Cerebellar nuclear complex (tissue), 1 donor: Measurements from ENCODE around the gene SSC4D.
A peak's percentile ranks its signal among the peaks of the same experiment; 100 is the strongest.
"Not testable (repeated sequence)": the region's sequence is repeated elsewhere in the genome, so short reads cannot be mapped to it uniquely, and the experiment has no call there.

Experiments used
- DNase-seq, 2 experiments: peaks; one replicate each; lab custom pipeline; 2025; lab: John Stamatoyannopoulos, UW

SSC4D gene

GRCh38 chr7:76421097-76421496 lies 11.6 kb upstream of the SSC4D start:
- not testable (repeated sequence) for DNase-seq

DNA sequence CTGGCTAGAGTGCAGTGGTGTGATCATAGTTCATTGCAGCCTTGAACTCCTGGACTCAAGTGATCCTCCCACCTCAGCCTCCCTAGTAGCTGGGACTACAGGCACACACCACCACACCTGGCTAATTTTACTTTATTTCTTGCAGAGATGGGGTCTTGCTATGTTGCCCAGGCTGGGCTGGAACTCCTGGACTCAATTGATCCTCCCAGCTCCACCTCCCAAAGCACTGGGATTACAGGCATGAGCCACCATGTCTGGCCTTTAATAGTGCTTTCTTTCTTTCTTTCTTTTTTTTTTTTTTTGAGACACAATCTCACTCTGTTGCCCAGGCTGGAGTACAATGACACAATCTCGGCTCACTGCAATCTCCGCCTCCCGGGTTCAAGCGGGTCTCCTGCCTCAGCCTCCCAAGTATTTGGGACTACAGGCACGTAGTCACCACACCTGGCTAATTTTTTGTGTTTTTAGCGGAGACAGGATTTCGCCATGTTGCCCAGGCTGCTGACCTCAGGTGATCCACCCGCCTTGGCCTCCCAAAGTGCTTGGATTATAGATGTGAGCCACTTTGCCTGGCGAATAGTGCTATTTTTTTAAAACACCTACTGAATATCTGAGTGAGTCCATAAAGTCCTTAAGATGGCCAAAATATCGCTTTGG lies 8.3 kb upstream of the SSC4D start:
- DNase-seq = not testable (repeated sequence)

DNA sequence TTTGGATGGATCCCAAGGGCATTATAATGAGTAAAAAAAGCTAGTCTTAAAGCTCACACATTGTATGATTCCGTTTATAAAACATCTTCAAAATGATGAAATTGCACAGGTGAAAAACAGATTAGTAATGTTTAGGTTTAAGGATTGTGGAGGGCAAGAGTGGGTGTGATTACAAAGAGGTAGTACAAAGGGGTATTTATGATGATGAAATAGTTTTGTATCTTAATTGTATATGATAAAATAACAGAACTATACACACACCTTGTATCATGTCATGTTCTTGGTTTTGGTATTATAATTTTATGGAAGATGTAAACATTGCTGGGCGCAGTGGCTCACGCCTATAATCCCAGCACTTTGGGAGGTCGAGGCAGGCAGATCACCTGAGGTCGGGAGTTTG lies 2.8 kb upstream of the SSC4D start:
- DNase-seq = no peak

DNA sequence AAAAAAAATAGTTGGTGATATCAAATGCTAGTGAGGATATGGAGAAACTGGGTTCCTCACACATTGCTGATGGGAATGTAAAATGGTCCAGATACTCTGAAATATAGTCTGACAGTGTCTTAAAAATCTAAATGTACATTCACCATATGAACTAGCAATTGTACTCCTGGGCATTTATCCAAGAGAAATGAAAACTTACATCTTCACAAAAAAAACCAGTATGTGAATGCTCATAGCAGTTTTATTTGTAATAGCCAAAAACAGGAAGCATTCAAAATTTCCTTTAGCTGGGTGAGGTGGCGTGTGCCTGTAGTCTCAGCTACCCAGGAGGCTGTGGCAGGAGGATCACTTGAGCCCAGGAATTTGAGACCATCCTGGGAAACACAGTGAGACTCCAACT lies 2.1 kb upstream of the SSC4D start:
- no peak for DNase-seq

GRCh38 chr7:76408121-76408560 lies 1.4 kb downstream of the SSC4D start:
- no peak for DNase-seq

GRCh38 chr7:76407718-76408117 lies 1.8 kb downstream of the SSC4D start:
- no peak for DNase-seq

DNA sequence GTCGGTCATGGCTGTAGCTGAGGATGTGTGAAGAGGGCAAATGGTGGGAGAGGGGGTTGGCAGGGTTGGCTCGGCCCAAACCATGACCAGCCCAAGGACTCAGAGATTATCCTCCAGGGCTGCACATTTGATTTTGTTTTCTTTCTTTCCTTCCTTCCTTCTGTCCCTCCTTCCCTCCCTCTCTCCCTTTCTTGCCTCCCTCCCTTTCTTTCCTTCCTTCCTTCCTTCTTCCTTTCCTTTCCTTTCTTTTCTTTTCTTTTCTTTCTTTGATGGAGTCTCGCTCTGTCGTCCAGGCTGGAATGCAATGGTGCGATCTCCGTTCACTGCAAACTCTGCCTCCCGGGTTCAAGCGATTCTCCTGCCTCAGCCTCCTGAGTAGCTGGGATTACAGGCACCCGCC lies 3.8 kb downstream of the SSC4D start:
- DNase-seq = no peak

GRCh38 chr7:76403780-76404494 lies 5.6 kb downstream of the SSC4D start:
- DNase-seq = no peak

- DNase-seq = not testable (repeated sequence)
Measured at GRCh38 chr7:76403097-76403496, 6.4 kb downstream of the SSC4D start.

DNA sequence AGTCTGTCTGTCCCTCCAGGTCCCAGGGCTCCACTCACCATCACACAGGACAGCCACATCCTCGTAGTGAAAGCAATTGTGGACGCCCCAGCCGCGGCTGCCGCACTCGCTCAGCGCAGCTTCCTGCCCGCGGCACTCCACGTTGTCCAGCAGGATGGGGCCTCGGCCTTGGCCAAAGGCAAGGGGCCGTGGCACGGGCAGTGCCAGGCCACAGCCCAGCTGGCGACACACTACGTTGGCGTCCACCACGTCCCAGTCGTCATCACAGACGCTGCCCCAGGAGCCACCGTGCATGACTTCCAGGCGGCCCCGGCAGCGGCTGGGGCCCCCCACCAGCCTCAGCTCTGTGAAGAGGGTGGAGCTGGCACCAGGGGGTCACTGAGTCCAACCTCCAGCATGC lies 9.2 kb downstream of the SSC4D start:
- DNase-seq = no peak

DNA sequence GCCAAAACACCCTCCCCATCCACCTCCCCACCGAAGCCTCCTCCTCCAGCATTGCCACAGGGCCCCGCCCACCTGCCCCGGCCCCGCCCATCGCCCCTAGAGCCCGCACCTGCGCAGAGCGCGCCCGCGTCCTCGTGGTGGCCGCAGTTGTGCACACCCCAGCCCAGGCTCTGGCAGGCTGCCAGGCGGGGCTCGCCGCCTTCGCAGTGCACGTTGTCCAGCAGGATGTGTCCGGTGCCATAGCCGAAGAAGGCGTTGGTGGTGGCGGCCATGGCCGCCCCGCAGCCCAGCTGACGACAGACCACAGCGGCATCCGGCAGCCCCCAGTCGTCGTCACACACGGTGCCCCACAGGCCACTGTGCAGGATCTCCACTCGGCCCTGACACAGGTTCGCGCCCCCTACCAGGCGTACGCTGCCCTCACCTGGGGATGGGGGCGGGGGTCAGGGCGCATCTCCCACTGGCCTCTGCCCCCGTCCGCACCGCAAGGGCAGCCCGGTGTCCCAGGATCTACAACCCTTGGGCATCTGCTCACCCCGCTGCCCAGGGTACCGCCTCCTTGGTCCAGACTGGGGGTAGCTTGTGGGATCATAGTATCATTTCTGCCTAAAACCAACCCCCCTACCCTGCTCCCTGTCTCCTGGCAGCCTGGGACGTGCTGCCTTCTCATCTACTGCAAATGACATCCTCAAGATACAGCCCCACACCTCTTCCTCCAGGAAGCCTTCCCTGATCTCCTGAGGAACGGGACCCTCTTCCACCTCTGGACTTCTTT lies 11.9 kb downstream of the SSC4D start:
- no peak for DNase-seq

DNA sequence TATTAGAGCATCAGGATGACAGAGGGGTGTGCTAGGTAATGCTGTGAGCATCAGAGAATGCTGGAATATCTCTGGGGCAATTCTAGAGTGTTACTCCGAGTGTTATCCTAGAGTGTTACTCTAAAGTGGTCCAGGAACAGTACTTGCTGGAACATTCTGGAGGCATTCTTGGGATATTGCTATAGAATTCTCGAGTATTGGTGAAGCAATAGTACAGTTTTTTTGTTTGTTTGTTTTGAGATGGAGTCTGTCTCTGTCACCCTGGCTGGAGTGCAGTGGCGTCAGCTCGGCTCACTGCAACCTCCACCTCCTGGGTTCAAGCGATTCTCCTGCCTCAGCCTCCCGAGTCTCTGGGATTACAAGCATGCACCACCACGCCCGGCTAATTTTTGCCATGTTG lies 12.6 kb downstream of the SSC4D start:
- DNase-seq = no peak

DNA sequence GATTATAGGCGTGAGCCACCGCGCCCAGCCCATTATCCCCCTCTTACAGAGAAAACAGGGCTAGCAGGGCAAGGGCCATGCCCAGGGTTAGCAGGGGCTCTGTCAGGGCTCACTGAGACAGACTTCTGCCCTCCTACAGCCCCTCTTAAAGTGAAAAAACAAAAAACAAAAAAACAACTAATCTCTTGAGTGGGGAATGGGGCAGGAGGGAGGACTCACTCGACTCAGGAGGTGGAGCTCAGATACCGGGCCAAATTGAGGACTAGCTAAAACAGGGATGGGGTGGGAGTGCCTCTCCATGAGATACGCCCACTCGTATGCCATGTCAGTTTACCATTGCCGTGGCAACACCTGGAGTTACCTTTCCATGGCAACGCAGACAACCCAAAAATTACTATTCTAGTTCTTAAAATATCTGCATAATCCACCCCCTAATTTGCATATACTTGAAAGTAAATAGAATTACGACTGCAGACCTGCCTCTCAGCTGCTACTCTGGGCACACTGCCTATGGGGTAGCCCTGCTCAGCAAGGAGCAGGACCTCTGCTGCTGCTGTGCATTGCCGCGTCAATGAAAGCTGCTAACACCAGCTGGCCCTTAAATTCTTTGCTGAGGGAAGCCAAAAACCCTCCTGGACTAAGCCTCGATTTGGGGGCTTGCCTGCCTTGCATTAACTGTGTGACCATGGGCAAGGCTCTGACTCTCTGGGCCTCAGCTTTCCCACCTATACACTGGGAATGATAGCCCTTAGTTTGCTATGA lies 13.4 kb downstream of the SSC4D start:
- no peak for DNase-seq

GRCh38 chr7:76395605-76395964 lies 13.9 kb downstream of the SSC4D start:
- DNase-seq = not testable (repeated sequence)

- no peak for DNase-seq
Measured at GRCh38 chr7:76394957-76395356, 14.5 kb downstream of the SSC4D start.

DNA sequence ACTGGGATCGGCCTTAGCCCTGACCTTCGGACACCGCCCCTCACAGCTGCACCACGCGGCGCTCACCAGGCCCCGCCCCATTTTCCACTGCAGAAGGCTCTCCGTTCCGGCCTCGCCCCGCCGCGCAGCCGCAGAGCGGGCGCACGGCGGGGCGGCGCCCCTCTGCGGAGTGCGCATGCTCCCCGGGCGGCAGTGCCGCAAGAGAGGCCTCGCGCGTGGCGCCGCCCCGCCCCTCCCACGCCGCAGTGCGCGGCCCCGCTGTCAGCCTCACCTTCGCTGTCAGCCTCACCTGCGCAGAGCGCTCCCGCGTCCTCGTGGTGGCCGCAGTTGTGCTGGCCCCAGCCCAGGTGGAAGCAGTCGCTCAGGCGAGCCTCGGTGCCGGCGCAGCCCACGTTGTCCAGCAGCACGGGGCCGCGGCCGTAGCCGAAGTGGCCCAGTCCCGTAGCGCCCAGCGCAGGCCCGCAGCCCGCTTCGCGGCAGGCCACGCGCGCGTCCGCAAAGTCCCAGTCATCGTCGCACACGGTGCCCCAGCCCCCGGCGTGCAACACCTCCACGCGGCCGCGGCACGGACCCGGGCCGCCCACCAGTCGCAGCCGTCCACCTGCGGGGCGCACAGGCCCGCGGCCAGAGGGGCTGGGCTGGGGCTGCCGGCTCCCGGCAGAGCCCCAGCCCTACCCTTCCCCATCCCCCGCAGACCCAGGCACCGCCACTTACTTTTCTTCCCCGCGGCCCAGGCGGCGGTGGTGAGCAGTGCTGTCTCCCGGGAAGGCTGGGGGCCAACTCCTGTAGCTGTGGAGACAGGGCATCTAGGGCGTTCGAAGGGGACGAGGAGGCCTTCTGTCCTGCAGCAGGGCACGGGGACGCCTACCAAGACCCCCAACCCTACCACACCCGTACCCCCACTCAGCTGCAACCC lies 16.1 kb downstream of the SSC4D start:
- peak in 1 of 2 experiments; percentile 42 for DNase-seq

DNA sequence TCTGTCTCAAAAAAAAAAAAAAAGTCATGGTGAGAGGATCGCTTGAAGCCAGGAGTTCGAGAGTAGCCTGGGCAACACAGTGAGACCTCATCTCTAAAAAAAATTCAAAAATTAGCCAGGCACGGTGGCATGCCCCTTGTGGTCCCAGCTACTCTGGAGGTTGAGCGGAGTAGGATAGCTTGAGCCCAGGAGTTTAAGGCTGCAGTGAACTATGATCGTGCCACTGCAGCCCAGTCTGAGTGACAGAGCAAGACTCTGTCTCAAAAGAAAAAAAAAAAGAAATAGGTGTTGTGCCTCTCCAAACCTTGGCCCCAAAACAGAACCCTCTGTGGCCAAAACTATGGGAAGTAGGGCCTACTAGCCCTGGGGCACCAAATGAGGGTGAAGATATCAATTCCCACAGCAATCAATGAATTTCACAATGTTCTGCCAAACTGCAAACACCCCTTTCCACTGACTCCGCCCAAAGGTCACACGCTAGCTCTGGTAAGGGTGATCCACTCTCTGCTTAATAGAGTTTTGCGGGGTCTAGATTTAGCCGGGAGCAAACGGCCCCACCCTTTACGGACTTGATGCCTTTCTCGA lies 16.9 kb downstream of the SSC4D start:
- DNase-seq = no peak

DNA sequence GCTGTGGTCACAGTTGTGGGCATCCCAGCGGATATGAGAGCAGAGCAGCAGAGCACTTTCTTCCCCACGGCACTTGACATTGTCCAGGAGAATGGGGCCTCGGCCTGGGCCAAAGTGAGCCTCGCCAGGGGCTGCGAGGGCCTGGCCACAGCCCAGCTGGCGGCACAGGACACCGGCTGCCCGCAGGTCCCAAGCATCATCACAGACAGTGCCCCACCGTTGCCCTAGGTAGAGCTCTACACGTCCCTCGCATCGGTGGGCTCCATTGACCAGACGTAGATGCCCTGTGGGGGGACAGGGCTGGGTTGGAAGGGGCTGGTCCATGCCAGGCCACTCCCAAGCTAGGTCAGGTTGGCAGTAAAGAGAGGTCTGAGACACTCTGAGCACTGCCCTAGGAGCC lies 19.4 kb downstream of the SSC4D start:
- no peak for DNase-seq

DNA sequence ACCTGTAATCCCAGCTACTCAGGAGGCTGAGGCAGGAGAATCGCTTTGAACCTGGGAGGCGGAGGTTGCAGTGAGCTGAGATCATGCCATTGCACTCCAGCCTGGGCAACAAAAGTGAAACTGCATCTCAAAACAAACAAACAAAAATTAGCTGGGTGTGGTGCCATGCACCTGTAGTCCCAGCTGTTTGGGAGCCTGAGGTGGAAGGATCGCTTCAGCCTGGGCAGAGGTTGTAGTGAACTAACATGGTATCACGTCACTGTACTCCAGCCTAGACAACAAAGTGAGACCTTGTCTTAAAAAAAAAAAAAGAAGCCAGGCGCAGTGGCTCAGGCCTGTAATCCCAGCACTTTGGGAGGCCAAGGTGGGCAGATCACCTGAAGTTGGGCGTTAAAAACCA lies 21.7 kb downstream of the SSC4D start:
- not testable (repeated sequence) for DNase-seq

- no peak for DNase-seq
Measured at GRCh38 chr7:76386691-76387260, 22.7 kb downstream of the SSC4D start.
